Measurements from ENCODE around the gene EMILIN1.

EMILIN1 gene

GRCh38 chr2:27060323-27060722 lies 18.1 kb upstream of the EMILIN1 start:
- no peak overlapping the region for H3K27ac ChIP-seq
- peaks cover 54 to 97% (median 86%) of the 10 kb centered on the region in 11 experiments for H3K36me3 ChIP-seq

GRCh38 chr2:27065128-27065527 lies 13.3 kb upstream of the EMILIN1 start:
- no peak for TF ChIP-seq Cebpa-rat (IDR thresholded peaks at IDR 0.05)
- Histone ChIP-seq H3K36me3 (peaks cover 59 to 97% (median 87%) of the 10 kb centered on the region in 11 experiments), H3K27me3 (no peaks in the 10 kb centered on the region), H3K4me2 (no peak overlapping the region), H3K4me1 (peaks cover 18 to 38% (median 20%) of the 10 kb centered on the region in 10 experiments), H3K9ac (no peak overlapping the region), H3K4me3 (no peak overlapping the region), H3K9me3 (replicated peaks in 1 of 11) (no peaks in the 10 kb centered on the region), H3K27ac (no peak overlapping the region), H4K20me1 (peaks cover 15 to 75% (median 50%) of the 10 kb centered on the region in 11 experiments; a peak in 19 of 22 replicates)

More at GRCh38 chr2:27060323-27060722, 18.1 kb upstream of the EMILIN1 start:
- Histone ChIP-seq H3K4me2 (no peak overlapping the region), H4K20me1 (peaks cover 0 to 39% (median 10%) of the 10 kb centered on the region in 11 experiments; a peak in 12 of 22 replicates), H3K9ac (no peak overlapping the region), H3K9me3 (replicated peaks in 1 of 11) (no peaks in the 10 kb centered on the region), H3K27me3 (no peaks in the 10 kb centered on the region), H3K4me3 (no peak overlapping the region), H3K4me1 (peaks cover 0 to 18% (median 0%) of the 10 kb centered on the region in 10 experiments; a peak in 4 of 20 replicates)
- no peak for TF ChIP-seq Cebpa-rat (IDR thresholded peaks at IDR 0.05)

DNA sequence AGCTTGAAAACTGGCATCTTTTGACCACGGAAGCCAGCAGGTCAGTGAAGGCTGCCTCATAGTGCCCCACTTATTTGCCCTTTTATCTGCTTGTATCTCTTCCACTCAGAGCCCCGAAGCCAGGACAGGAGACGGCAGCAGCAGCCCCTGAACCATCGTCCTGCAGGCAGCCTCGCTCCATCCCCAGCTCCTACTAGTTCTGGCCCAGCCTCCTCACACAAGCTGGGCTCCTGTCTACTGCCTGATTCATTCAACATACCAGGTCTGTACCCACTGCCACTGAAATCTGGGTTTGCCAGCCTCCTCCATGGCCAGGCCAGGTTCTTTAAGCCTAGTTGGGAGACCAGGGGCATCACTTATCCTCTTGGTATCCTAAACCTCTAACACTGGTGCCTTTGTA lies 11.0 kb upstream of the EMILIN1 start:
- H3K27ac ChIP-seq, result no peak overlapping the region
- H3K27me3 ChIP-seq, result no peaks in the 10 kb centered on the region
- H3K4me1 ChIP-seq, result peaks cover 31 to 45% (median 33%) of the 10 kb centered on the region in 10 experiments
- no peaks in the 10 kb centered on the region for H3K9me3 ChIP-seq (replicated peaks in 1 of 11)
- H3K4me2 ChIP-seq, result no peak overlapping the region
- H3K36me3 ChIP-seq, result peaks cover 54 to 79% (median 72%) of the 10 kb centered on the region in 11 experiments
- no peak overlapping the region for H3K4me3 ChIP-seq
- no peak for TF ChIP-seq Cebpa-rat (IDR thresholded peaks at IDR 0.05)
- H4K20me1 ChIP-seq, result peaks cover 15 to 68% (median 46%) of the 10 kb centered on the region in 11 experiments; a peak in 19 of 22 replicates
- peak overlapping the region in 2 of 11 experiments; percentile 8 to 34; a peak in 2 of 22 replicates for H3K9ac ChIP-seq

DNA sequence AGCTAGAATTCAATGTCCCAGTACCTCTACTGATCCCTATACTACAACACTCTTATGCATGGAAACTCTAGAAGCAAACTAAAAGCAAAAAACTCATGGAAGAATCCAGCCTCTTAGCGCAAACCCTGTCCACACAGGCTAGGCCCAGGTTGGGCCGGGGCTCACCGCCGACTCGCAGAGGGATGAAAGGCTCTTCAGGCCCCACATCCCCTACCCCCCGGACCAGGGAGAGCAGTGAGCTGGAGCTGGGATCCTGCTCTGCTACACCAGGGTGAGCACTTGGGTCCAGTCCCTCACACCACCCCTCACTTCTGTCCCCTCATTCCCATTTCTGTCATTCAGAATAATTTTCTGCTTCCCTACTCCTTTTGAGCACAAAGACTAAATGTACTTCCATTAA lies 9.0 kb upstream of the EMILIN1 start:
- peak overlapping the region in 7 of 10 experiments; percentile 79 to 95 (median 84); a peak in 9 of 20 replicates for H3K4me3 ChIP-seq
- H3K4me1 ChIP-seq, result peaks cover 48 to 54% (median 53%) of the 10 kb centered on the region in 10 experiments
- H3K9me3 ChIP-seq (replicated peaks in 1 of 11), result no peaks in the 10 kb centered on the region
- peak overlapping the region in 6 of 11 experiments; percentile 10 to 93 (median 92); a peak in 6 of 22 replicates for H3K27ac ChIP-seq
- no peaks in the 10 kb centered on the region for H3K27me3 ChIP-seq
- peaks cover 50 to 61% (median 59%) of the 10 kb centered on the region in 11 experiments for H3K36me3 ChIP-seq
- H4K20me1 ChIP-seq, result peaks cover 15 to 60% (median 45%) of the 10 kb centered on the region in 11 experiments; a peak in 19 of 22 replicates
- no peak for TF ChIP-seq Cebpa-rat (IDR thresholded peaks at IDR 0.05)
- H3K9ac ChIP-seq, result peak overlapping the region; percentile 83 to 96 (median 89); a peak in 21 of 22 replicates
- H3K4me2 ChIP-seq, result peak overlapping the region; percentile 93 to 100 (median 99)

GRCh38 chr2:27069961-27070618 lies 8.3 kb upstream of the EMILIN1 start:
- peak overlapping the region; percentile 75 to 93 (median 90); a peak in 21 of 22 replicates for H3K27ac ChIP-seq
- H3K36me3 ChIP-seq, result peaks cover 50 to 55% (median 53%) of the 10 kb centered on the region in 11 experiments
- H3K27me3 ChIP-seq, result no peaks in the 10 kb centered on the region
- peaks cover 15 to 55% (median 45%) of the 10 kb centered on the region in 11 experiments; a peak in 19 of 22 replicates for H4K20me1 ChIP-seq
- H3K4me1 ChIP-seq, result peaks cover 55 to 61% (median 59%) of the 10 kb centered on the region in 10 experiments
- H3K9me3 ChIP-seq (replicated peaks in 1 of 11), result no peaks in the 10 kb centered on the region
- H3K9ac ChIP-seq, result peak overlapping the region; percentile 83 to 96 (median 89)
- peak overlapping the region; percentile 93 to 100 (median 99) for H3K4me2 ChIP-seq
- TF ChIP-seq Cebpa-rat (IDR thresholded peaks at IDR 0.05), result no peak
- H3K4me3 ChIP-seq, result peak overlapping the region; percentile 77 to 97 (median 85)

GRCh38 chr2:27070653-27071276 lies 7.7 kb upstream of the EMILIN1 start:
- Histone ChIP-seq H3K36me3 (peaks cover 45 to 48% (median 47%) of the 10 kb centered on the region in 11 experiments), H3K27me3 (no peaks in the 10 kb centered on the region), H3K27ac (peak overlapping the region; percentile 75 to 93 (median 90)), H3K4me2 (peak overlapping the region; percentile 93 to 100 (median 99)), H3K4me1 (peaks cover 62 to 68% (median 66%) of the 10 kb centered on the region in 10 experiments), H3K9me3 (replicated peaks in 1 of 11) (no peaks in the 10 kb centered on the region), H4K20me1 (peaks cover 15 to 53% (median 42%) of the 10 kb centered on the region in 11 experiments; a peak in 19 of 22 replicates), H3K9ac (peak overlapping the region; percentile 83 to 96 (median 89)), H3K4me3 (peak overlapping the region; percentile 77 to 97 (median 85))
- TF ChIP-seq Cebpa-rat (IDR thresholded peaks at IDR 0.05), result no peak

GRCh38 chr2:27071277-27071989 lies 7.0 kb upstream of the EMILIN1 start, which contains the start of gene OST4:
OST4 (minus strand) TSS chr2:27071654.
- H3K4me1 ChIP-seq, result peaks cover 68 to 74% (median 72%) of the 10 kb centered on the region in 10 experiments
- peaks cover 39 to 41% (median 40%) of the 10 kb centered on the region in 11 experiments for H3K36me3 ChIP-seq
- no peak for TF ChIP-seq Cebpa-rat (IDR thresholded peaks at IDR 0.05)
- H3K9ac ChIP-seq, result peak within 1 kb of the TSS; percentile 83 to 96 (median 89)
- H3K4me2 ChIP-seq, result peak within 1 kb of the TSS; percentile 93 to 100 (median 99)
- H3K27ac ChIP-seq, result peak within 1 kb of the TSS; percentile 75 to 93 (median 90)
- H3K4me3 ChIP-seq, result peak within 1 kb of the TSS; percentile 77 to 97 (median 85)
- no peaks in the 10 kb centered on the region for H3K27me3 ChIP-seq
- H4K20me1 ChIP-seq, result peaks cover 15 to 46% (median 38%) of the 10 kb centered on the region in 11 experiments; a peak in 19 of 22 replicates
- H3K9me3 ChIP-seq (replicated peaks in 1 of 11), result no peaks in the 10 kb centered on the region
